CD1c-positive myeloid dendritic cell (primary cell): Measurements from ENCODE around the gene CCT5.
"Not testable (repeated sequence)": the region's sequence is repeated elsewhere in the genome, so short reads cannot be mapped to it uniquely, and the experiment has no call there.

Source experiments
- DNase-seq: peaks from one replicate; pipeline ENCODE4 v3.0.0-alpha.2; 2016; ENCODE audit errors: extremely low spot score

Gene CCT5

DNA sequence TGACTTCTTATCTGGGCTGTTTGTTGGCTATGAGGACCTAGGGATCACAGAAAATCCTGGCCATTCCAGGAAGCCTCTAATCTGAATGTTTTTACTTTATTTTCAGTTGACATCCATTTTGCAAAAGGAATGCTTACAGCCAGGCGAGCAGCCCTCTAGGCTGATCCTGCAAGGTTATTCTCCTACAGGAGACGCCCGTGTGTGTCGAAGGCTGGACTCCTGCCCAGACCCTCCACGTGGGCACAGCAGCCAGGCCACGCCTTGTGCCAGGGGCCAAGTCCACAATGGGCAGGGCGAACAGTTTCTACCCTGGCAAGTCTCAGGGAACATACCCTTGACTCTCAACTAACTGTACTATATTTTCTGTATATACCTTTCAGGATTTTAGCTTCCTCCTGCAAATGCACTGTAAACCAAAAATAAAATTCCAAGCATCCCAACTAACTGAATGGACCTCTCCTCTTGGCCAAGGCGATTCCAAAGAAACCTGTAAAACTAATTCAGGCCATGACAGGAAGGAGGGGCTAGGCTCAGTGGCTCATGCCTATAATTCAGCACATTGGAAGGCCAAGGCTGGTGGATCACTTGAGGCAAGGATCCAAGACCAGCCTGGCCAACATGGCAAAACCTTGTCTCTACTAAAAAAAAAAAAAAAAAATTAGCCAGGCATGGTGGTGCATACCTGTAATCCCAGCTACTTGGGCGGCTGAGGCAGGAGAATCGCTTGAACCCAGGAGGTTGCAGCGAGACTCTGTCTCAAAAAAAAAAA, 51.9 kb downstream of the CCT5 start:
- no peak for DNase-seq

DNA sequence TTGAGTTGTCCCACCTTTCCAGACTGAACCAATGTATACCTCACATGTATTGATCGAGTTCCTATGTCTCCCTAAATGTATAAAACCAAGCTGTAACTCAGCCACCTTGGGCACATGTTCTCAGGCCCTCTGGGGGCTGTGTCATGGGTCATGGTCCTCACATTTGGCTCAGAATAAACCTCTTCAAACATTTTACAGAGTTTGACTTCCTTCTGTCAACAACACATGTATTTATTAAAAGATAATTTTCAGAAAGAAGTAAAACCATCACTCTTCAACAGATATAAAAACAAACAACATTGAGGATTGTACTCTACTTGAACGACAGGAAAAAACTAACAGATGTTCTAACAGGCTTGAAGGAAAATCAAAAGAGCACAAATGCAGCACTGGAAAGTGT, 53.1 kb downstream of the CCT5 start:
- no peak for DNase-seq

DNA sequence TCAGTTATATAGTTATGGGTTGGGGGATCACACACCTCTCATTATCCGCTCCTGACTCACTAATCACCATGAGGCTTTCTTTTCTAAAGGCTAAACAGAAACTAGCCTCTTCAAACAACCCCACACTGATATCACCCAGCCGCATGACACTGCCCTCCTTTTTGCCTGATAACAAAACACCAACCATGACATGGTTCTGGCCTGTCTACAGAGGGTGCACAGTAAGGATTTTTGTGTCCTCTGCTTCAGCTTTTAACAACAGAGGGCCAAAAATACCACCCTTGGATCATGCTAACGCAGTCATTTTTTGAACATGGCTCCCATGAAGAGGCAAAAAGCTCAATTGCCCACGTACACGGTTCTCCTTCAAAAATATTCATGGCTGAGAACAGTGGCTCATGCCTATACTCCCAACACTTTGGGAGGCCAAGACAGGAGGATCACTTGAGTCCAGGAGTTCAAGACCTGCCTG, 53.7 kb downstream of the CCT5 start:
- no peak for DNase-seq

DNA sequence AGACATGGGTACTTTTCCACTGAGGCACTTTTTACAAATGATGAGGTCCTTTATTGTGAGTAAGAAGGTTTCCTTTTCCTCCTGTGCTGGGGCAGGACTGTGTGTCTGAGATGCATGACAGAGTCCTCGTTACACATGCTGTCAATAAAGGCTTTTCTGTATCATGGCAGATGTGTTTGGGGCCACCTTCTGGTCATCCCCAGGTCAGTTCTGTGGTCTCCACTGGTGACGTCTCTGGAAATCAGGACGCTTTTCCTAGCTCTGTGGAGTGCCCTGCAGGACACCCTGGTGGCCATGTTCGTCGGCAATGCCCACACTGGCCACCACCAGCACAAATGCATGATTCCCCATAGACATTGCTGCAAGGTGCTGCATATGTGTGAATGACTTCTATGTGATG, 54.9 kb downstream of the CCT5 start:
- DNase-seq: no peak

DNA sequence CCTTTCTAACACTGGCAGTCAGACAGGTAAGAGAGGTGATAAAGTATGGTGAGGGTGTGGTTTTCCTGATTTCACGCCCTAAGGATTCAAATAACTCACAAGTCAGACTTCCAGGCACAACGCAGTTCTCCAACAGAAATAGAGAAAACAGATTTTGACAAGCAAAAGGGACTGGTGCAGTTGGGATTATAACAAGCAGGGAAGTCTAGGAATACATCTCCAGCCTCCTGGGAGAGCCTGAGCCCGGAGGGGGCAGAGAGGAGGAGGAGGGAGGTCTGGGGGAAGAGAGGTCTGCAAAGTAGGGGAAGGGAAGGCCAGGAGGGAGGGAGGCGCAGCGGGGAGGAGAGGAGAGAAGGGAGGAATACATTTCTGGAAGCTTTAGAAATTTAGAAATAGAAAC, 56.0 kb downstream of the CCT5 start:
- no peak for DNase-seq

DNA sequence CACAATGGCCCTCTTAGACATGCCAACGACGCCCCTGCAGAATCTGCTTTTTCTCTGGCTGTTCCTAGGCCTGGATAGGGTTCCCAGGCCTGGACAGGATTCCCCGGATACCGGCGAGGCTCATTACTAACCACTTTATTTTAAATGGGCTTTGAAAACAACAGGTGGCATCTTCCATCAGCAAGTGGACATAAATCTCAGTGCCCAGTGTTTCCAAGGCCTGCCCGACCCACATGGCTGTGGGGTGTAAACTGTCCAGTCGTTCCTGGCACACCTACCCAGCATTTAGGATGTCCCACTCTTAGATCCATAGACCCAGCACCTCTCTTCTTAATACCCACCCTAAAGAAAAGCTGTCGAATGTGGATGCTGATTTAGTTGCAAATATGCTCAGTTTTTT, 56.7 kb downstream of the CCT5 start:
- no peak for DNase-seq

DNA sequence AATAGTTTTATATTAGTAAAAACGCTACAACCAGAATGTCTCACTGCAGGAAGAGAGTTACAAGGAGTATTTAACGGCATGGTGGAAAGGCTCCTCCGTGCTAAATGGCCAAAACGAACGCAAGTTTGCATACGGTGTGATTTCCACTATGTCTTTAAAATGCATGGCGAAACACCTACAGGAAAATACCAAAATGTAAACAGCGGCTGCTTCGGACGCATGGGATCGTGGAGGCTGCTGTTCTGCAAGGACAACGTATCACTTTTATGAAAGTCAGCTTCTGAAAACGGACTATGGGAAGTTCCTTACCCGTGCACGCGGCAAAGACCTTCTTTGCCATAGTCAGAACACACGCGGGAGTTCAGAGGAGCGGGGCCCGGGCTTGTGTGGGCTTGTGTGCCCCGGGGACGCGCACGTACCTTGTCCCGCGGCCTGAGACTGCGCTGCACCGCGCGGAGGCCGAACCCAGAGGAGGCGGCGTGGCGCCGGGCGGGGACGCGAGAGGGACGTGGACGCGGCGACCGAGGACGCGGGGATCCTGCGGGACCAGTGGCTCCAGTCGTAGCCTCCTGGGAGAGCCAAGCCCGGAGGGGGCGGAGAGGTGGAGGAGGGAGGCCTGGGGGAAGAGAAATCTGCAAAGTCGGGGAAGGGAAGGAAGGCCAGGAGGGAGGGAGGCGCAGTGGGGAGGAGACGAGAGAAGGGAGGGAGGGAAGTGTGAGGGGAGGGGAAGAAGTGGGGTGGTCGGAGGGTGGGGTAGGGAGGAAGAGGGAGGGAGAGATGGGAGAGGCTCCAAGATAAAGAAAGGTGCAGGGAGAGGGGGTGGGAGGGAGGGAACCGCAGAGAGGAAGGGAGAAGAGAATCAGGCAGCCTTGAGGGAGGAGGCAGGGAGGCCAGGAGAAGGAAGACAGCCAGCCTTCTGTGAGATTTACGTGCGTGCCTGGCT, 57.4 kb downstream of the CCT5 start, which contains the start of gene CMBL:
Gene CMBL, minus strand, starts transcription at position 697 of the 943 bp plus-strand sequence. CDS start 17,140 bp downstream, outside the sequence.
- DNase-seq: peak; percentile 33

DNA sequence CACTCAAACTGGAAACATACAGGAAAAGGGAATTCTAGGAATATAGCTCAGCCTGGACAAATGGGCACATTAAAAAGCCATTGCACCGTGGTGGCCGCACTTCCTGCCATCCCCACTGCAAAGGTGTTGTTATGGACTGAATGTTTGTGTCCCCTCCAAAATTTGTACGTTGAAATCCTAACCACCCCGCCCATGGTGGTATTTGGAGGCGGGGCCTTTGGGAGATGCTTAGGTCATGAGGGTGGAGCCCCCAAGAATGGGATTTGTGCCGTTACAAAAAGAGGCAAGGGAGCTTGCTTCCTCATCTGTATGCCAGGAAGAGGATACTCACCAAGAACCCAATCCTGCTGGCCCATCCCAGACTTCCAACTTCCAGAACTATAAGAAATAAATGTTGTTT, 58.8 kb downstream of the CCT5 start:
- no peak for DNase-seq

DNA sequence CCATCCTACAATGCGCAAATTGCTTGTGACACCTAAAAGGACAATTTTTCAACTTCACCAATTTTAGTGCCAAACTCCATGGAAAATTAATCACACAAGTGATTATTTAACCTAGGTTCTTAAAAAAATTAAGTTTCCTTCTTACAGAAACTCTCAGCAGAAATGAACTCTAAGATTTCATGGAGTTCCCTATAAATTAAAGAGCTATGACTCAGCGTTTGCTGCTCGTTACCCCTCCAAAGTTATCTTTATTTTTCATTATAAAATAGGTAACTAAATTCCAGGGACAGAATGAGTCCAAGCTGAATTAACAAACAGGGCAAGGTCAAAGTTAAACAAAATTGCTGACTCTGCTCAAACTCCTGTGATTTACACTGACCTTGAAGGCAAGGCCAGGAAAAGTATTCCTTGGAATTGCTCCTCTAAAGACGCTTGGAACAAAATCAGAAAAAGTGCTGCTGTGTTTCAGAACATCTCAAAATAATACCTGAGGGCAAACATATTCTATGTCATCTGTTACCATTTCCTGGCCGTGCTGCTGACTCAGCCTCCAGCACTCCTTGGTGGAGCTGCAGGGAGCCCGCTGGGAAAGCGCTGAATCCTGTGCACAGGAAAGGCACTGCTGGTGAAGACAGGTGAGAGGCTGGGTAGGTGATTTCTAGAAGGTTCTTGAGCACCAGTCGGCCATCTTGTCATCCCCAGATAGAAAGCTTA, 60.1 kb downstream of the CCT5 start:
- DNase-seq: no peak

DNA sequence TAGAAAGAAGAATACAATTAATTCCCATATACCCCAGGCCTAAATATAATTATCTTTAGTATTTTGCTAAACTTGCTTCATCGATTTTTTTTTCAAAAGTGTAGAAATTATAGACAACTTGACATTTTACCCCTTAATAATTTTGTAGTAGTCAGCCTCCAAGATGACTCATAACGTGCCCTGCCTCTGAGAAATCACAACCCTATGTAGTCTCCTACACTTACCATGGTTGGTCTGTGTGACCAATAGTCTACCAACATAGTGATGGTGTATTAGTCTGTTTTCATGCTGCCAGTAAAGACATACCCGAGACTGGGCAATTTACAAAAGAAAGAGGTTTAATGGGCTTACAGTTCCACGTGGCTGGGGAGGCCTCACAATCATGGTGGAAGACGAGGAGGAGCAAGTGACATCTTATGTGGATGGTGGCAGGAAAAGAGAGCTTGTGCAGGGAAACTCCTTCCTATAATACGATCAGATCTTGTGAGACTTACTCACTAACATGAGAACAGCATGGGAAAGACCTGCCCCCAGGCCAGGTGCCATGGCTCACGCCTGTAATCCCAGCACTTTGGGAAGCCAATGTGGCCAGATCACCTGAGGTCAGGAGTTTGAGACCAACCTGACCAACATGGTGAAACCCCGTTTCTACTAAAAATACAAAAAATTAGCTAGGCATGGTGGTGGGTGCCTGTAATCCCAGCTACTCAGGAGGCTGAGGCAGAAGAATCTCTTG, 60.9 kb downstream of the CCT5 start:
- DNase-seq: not testable (repeated sequence)

DNA sequence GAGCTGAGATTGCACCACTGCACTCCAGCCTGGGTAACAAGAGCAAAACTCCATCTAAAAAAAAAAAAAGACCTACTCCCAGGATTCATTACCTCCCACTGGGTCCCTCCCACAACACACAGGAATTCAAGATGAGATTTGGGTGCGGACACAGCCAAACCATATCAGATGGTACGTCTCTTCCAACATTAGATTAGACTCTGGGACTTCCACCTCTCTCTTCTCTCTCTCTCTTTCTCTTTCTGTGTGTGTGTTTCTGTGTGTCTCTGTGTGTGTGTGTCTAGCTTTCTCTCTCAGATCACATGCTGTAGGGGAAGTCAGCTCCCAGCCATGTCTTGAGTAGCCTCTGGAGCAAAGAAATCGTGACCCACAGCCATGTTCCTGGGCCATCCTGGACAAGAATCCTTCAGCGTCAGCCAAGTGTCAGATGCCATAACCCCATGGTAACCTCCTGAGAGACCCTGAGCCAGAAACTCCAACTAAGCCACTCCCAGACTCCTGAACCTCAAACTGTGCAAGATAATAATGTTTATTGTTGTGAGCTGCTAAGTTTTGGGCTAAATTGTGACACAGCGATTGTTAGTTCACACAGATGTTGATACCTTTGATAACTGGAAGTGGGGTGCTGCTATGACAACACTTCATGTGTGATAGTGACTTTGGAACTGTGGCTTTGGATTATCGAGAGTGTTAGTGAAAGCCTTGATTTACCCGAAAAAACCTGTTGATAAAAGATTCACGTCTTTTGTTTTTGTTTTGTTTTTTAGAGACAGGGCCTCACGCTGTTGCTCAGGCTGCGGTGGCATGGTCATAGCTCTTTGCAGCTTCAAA, 61.7 kb downstream of the CCT5 start:
- no peak for DNase-seq

DNA sequence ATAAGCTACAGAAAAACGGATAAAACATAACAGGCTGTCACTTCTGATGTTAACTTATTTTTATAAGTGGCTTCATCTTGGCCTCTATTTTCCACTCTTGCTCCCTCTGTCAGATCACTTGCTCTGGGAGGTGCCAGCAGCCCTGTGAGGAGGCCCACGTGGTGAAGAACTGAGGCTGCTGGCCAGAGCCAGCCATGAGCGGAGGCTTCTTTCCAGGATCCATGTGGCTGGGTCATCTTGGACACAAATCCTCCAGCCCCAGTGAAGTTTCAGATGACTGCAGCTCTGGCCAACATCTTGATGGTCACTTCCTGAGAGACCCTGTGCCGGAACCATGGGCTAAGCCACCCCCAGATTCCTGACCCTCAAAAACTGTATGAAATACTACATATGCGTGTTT, 65.1 kb downstream of the CCT5 start:
- DNase-seq: no peak
